Activated effector memory CD4-positive, alpha-beta T cell treated with Interleukin-2 at 50 U/mL for 16 hours (primary cell): ENCODE measurements around the gene CARS1.

Experiments
- DNase-seq: peaks from one replicate; pipeline ENCODE4 v3.0.0-alpha.2; 2020

The CARS1 gene

DNA sequence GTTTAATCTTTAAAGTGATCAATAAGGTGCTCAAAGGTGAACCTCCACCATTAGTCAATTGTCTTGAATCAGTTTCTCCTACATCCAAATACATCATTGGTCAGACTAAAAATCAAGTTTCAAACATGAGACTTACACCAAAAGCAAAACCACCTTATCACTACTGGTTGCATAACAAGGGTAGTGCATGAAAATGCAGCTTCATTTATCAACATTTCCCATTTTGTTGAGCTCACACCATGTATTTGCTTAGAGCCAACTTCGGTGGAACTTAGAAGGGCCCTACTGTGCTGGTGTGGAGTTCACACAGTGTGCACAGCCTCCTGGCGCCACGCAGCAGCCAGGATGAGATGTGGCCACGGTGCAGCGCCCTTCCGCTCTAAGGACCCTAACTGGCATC is 104.9 kb downstream of the CARS1 start:
- DNase-seq: no peak

DNA sequence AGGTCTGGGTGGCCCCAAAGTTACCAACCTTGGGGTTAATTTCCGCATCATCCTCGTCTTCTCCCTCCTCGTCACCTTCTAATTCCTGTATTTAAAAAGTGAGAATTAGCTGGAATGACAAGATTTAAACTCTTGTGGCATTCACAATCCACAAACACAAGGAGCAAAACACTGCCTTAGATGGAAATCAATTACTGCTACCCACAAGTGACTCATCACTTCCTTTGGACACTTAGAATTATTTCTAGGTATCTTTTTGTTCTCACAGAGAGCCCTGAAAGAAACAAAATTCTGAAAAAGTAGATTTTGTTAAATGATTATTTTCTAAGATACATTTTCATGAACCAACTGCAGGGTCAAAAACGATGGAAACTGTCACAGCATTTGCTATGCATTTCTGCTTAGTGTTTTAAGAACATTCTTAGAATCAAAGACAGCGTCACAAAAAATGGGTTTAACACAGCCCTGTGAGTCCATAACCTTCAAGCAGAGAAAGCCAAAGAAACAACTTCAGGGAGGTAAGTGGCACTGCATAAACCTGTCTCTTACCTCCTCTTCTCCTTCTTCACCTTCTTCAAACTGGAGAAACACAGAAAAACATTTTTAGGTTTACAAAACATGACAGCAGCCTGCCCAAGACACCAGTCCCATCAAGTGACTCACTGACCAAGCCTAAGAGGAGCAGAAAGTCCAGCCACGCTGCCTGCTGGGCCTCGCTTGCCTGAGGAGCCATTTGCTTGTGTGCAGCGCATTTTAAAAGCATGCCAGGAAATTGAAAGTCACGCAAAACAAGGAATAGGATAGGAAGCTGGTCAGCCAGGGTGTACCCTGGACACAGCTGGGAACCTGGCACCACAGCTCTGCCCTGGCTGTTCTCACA is 105.8 kb downstream of the CARS1 start:
- no peak for DNase-seq
